ENCODE results near the gene ZFP36L1.

- TF ChIP-seq POLR2A (IDR thresholded peaks at IDR 0.05; ENCODE audit: low read depth, low read length): no peak
- TF ChIP-seq POLR2AphosphoS5 (IDR thresholded peaks at IDR 0.05; ENCODE audit: low read depth, low read length): no peak
Observed at GRCh38 chr14:68758301-68758700, 34.6 kb downstream of the ZFP36L1 start.

Measured in GM12892 (cell line).